Activated CD8-positive, alpha-beta T cell treated with anti-CD3 and anti-CD28 coated beads for 36 hours (primary cell): ENCODE results near the gene LCOR. TPM values are rescaled to one million over a fixed set of nuclear protein-coding genes. Genes with fewer than 3 reads are reported as not detected.

Experiments used
- ATAC-seq: fragments of 200-7000 bp; cut with Tn5 transposase; one replicate; pipeline ENCODE4 v1.10.0; 2021; ENCODE audit warnings: mild to moderate bottlenecking, moderate library complexity
- CTCF ChIA-PET: fragments of 350-600 bp; sonication (Branson Sonifier 250); formaldehyde crosslinking; loops from one replicate; lab custom pipeline; 2021; ENCODE audit warnings: antibody characterized with exemption; lab: Charles Lee
- POLR2A ChIA-PET: fragments of 350-600 bp; sonication (Branson Sonifier 250); formaldehyde crosslinking; loops from one replicate; lab custom pipeline; 2021; ENCODE audit warnings: antibody characterized with exemption; lab: Charles Lee
- DNase-seq: peaks from one replicate; pipeline ENCODE4 v3.0.0-alpha.2; 2020
- H3K27ac Mint-ChIP-seq: one replicate; pipeline ENCODE4 v1.8.0; 2021; ENCODE audit warnings: mild to moderate bottlenecking, mixed read lengths
- H3K27me3 Mint-ChIP-seq: one replicate; pipeline ENCODE4 v1.8.0; 2021; ENCODE audit warnings: mixed read lengths
- H3K36me3 Mint-ChIP-seq: one replicate; pipeline ENCODE4 v1.8.0; 2021; ENCODE audit warnings: low read depth, mixed read lengths
- H3K4me1 Mint-ChIP-seq: one replicate; pipeline ENCODE4 v1.8.0; 2021; ENCODE audit warnings: low read depth, mixed read lengths
- H3K4me3 Mint-ChIP-seq: one replicate; pipeline ENCODE4 v1.8.0; 2021; ENCODE audit warnings: mild to moderate bottlenecking, moderate library complexity, mixed read lengths
- H3K9me3 Mint-ChIP-seq: one replicate; pipeline ENCODE4 v1.8.0; 2021; ENCODE audit warnings: mixed read lengths
- intact Hi-C: fragments of 100-400 bp; cut with micrococcal nuclease; formaldehyde crosslinking; loops from one replicate; pipeline ENCODE4 v1.10.0; 2022
- total RNA-seq, 2 experiments: library from RNA; stranded (reverse); gene quantifications; one replicate each; pipeline ENCODE4 v1.2.3, GENCODE V29; 2021
- TF ChIP-seq, protein P1 (sequence below): fragments of 200-600 bp; IDR thresholded peaks from one replicate; pipeline ENCODE4 v1.8.0; 2022; ENCODE audit warnings: antibody characterized with exemption, mild to moderate bottlenecking

Gene LCOR
- total RNA-seq, 2 experiments from 2014 or later = 20.6 to 24.3 TPM

DNA sequence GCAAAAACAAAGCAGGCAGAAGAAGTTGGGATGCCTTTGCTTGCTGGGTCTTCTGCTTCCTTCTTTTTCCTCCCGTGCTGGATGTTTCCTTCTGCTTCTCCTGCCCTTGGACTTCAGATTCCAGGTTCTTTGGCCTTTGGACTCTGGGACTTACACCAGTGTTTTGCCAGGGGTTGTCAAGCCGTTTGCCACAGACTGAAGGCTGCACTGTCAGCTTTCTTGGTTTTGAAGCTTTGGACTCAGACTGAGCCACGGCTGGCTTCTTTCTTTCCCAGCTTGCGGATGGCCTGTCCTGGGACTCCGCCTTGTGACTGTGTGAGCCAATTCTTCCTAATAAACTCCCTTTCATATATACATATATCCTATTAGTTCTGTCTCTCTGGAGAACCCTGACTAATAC is 11.3 kb upstream of the LCOR start:
- intact Hi-C loops = no loop called here
- H3K9me3 Mint-ChIP-seq = no peaks in the 10 kb centered on the region
- no peak for DNase-seq
- H3K36me3 Mint-ChIP-seq = no peaks in the 10 kb centered on the region
- no peaks in the 10 kb centered on the region for H3K27me3 Mint-ChIP-seq
- ChIA-PET POLR2A (no interaction called here), CTCF (interaction anchor here (1.1 kb wide), 1 partner anchor 17 kb away, joined by 3 read pairs; no protein-coding TSS in a partner anchor)
- H3K4me3 Mint-ChIP-seq = no peak overlapping the region
- H3K27ac Mint-ChIP-seq = no peak overlapping the region
- no peak for ATAC-seq
- H3K4me1 Mint-ChIP-seq = no peaks in the 10 kb centered on the region
- TF ChIP-seq, protein P1, sequence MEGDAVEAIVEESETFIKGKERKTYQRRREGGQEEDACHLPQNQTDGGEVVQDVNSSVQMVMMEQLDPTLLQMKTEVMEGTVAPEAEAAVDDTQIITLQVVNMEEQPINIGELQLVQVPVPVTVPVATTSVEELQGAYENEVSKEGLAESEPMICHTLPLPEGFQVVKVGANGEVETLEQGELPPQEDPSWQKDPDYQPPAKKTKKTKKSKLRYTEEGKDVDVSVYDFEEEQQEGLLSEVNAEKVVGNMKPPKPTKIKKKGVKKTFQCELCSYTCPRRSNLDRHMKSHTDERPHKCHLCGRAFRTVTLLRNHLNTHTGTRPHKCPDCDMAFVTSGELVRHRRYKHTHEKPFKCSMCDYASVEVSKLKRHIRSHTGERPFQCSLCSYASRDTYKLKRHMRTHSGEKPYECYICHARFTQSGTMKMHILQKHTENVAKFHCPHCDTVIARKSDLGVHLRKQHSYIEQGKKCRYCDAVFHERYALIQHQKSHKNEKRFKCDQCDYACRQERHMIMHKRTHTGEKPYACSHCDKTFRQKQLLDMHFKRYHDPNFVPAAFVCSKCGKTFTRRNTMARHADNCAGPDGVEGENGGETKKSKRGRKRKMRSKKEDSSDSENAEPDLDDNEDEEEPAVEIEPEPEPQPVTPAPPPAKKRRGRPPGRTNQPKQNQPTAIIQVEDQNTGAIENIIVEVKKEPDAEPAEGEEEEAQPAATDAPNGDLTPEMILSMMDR = no peak

DNA sequence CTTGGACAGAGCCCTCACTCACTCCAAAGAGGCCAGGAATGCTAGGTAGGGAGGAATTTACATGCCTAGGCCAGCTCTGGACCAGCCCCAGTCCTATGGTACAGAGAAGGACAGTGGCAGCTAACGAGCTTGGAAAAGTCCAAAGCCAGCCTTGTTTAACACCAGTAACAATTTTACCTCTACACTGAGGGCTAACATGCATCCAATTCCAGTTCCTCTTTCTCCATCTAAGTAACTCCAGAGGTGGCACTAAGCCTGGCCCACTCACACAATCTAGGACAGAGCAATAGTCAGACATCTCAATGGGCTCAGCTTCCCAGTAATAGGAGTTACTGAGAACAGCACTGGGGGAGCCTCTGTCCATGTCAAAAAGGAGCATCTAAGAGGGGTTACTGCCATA is 5.7 kb upstream of the LCOR start:
- H3K27ac Mint-ChIP-seq = no peak overlapping the region
- no peak for DNase-seq

DNA sequence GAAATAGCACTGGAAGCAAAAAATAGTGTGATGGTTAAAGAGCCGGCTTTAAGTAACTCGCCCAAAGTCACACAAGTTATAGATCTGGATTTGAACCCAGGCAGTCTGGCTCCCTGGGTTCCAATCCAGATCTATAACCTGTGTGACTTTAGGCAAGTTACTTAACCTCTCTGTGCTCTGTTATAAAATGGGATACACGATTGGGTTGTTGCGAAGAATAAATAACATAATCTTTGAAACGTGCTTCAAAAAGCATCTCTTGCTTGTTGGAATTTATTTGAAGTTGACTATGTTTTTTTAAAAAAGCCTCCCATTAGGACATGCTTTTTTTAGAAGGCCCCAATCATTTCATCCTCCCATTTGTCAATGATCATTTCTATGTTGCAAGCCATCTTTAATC is 3.5 kb upstream of the LCOR start:
- Mint-ChIP-seq H3K9me3 (no peaks in the 10 kb centered on the region), H3K36me3 (peaks cover 5% of the 10 kb centered on the region), H3K27ac (no peak overlapping the region), H3K27me3 (no peaks in the 10 kb centered on the region), H3K4me3 (no peak overlapping the region), H3K4me1 (peaks cover 19% of the 10 kb centered on the region)
- intact Hi-C loops = no loop called here
- CTCF ChIA-PET = no interaction called here
- TF ChIP-seq, protein P1 = no peak
- POLR2A ChIA-PET = no interaction called here
- no peak for DNase-seq
- ATAC-seq = no peak

More for the DNA sequence above, 5.7 kb upstream of the LCOR start:
- intact Hi-C loops = no loop called here
- H3K4me3 Mint-ChIP-seq = no peak overlapping the region
- no peaks in the 10 kb centered on the region for H3K9me3 Mint-ChIP-seq
- peaks cover 15% of the 10 kb centered on the region for H3K4me1 Mint-ChIP-seq
- TF ChIP-seq, protein P1 = no peak
- POLR2A ChIA-PET = no interaction called here
- no peak for ATAC-seq
- CTCF ChIA-PET = interaction anchor here (1.3 to 1.5 kb wide), 3 partner anchors 15 to 188 kb away, joined by 3 to 6 read pairs (median 4); no protein-coding TSS in a partner anchor
- peaks cover 1% of the 10 kb centered on the region for H3K36me3 Mint-ChIP-seq
- no peaks in the 10 kb centered on the region for H3K27me3 Mint-ChIP-seq

DNA sequence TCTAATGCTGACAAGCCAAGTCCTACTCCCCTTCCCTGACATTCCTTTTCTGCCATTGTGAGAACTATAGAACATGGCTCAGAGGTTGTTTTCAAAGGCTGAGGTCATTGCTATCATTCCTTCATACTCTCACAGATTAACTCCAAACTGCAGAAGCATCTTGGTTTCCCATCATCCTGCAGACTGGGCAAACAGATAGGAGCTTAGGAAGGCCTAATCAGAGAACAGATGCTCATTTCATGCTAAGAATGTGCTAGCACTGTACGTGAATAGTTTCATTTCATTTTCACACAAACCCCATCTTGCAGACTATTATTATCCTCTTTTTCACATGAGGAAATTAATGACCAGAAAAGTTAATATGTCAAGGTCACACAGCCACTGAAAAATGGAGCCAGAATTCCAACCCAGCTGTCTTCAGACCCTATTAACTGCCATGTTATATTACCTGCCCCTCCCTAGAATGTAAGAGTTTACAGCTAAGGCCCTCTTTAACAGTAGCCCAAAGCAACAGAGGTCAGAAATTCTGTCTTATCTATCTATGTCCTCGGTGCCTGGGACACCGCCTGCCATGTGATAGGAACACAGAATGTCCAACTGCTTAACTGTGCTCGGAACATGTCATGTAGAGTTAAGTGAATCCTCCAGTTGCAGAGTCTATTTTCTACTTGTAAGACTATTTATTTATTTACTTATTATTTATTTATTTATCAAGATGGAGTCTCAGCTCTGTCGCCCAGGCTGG is 2.9 kb upstream of the LCOR start:
- no peak for ATAC-seq
- no peak overlapping the region for H3K4me3 Mint-ChIP-seq
- H3K4me1 Mint-ChIP-seq = peaks cover 25% of the 10 kb centered on the region
- intact Hi-C loops = no loop called here
- ChIA-PET CTCF (interaction anchor here (1.0 to 1.3 kb wide), 5 partner anchors 59 to 196 kb away, joined by 3 to 5 read pairs (median 4); no protein-coding TSS in a partner anchor), POLR2A (interaction anchor here (0.7 kb wide), 2 partner anchors 97 to 188 kb away, joined by 3 read pairs; no protein-coding TSS in a partner anchor)
- TF ChIP-seq, protein P1 = no peak
- H3K36me3 Mint-ChIP-seq = peaks cover 6% of the 10 kb centered on the region
- peak overlapping the region; percentile 46 for H3K27ac Mint-ChIP-seq
- no peak for DNase-seq
- no peaks in the 10 kb centered on the region for H3K27me3 Mint-ChIP-seq
- no peaks in the 10 kb centered on the region for H3K9me3 Mint-ChIP-seq
